H54 (cell line): Measurements from ENCODE around the gene FAM83B.

Source experiments
- DNase-seq: peaks from one replicate; pipeline ENCODE4 v3.0.0; 2011; ENCODE audit warnings: low spot score, mixed read lengths; ENCODE audit not compliant: insufficient read length
- FAIRE-seq: peaks from 3 replicates; lab custom pipeline; 2011; peaks lifted over from hg19 to GRCh38; lab: Jason Lieb, UNC
- POLR2A ChIP-seq: IDR thresholded peaks from 2 replicates; pipeline ENCODE4 v1.6.1; 2011; ENCODE audit warnings: low read depth, mild to moderate bottlenecking, low read length

The FAM83B gene

DNA sequence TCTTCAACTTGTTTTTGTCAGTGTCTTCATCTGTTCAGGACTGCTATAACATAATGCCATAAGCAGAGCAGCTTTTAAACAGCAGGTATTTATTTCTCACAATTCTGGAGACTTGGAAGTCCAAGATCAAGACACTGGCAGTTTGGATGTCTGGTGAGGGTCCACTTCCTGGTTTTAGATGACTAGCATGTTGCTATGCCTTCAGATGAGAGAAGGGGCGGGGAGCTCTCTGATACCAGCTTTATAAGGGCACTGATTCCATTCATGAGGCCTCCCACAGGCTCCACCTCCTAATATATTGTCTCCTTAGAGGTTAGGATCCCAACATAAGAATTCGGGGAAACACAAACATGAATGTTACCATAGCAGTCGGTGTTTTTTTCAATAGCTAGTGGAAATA is 52.9 kb downstream of the FAM83B start:
- no peak for DNase-seq
- no peak for FAIRE-seq
- no peak for TF ChIP-seq POLR2A

- FAIRE-seq, result no peak
- TF ChIP-seq POLR2A, result no peak
- DNase-seq, result no peak
These were observed 53.4 kb downstream of the FAM83B start for GRCh38 chr6:54899986-54900385.

DNA sequence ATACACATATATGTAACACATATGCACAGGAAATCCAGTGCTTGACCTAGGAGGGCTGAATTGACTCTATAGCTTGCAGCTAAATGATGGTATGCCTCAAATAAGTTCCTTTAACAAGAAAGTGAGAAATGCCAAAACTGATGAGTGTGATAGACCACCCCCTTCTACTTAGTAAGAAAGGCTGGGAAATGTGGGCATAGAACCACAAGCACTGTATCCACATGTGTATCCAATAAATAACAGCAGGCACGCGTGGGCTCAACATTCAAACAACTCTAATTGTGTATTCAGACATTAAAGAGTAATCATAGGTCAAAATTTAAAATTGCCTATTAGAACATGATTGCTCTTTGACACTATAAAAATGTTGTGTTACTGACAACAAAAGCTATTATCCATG is 54.1 kb downstream of the FAM83B start:
- DNase-seq (no peak), FAIRE-seq (peak; percentile 20)
- TF ChIP-seq POLR2A, result no peak

- no peak for DNase-seq
- FAIRE-seq, result no peak
- TF ChIP-seq POLR2A, result no peak
These were observed 57.3 kb downstream of the FAM83B start for GRCh38 chr6:54903884-54904283.

GRCh38 chr6:54907355-54907754 is 60.8 kb downstream of the FAM83B start:
- no peak for TF ChIP-seq POLR2A
- FAIRE-seq (no peak), DNase-seq (no peak)

- no peak for FAIRE-seq
These were observed 62.6 kb downstream of the FAM83B start for GRCh38 chr6:54909184-54909583.

GRCh38 chr6:54910431-54910884 is 63.9 kb downstream of the FAM83B start:
- no peak for TF ChIP-seq POLR2A
- DNase-seq (no peak), FAIRE-seq (no peak)

More at GRCh38 chr6:54909184-54909583, 62.6 kb downstream of the FAM83B start:
- DNase-seq, result no peak
- TF ChIP-seq POLR2A, result no peak

- FAIRE-seq (no peak), DNase-seq (no peak)
- no peak for TF ChIP-seq POLR2A
These were observed 64.3 kb downstream of the FAM83B start for GRCh38 chr6:54910921-54911320.

DNA sequence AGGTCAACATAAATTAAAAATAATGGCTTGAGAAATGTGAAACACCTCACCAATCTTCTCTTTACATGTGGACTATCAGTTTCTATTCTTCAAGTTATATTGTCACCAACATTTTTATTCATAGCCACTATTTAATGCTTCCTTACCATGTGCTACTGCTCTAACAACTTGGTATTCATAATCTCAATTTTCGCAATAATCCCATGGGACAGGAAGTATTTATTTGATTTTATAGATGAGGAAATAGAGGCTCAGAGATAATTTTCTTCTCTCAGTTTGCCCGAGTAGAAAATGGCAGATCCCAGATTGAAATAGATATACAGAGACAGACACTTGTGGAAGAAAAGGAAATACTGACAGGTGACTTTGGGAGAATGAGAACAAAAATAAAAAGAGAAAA is 66.6 kb downstream of the FAM83B start:
- TF ChIP-seq POLR2A, result no peak
- no peak for FAIRE-seq
- DNase-seq, result no peak

GRCh38 chr6:54916858-54917257 is 70.3 kb downstream of the FAM83B start:
- peak; percentile 92 for FAIRE-seq
- DNase-seq, result peak; percentile 11
- TF ChIP-seq POLR2A, result no peak

DNA sequence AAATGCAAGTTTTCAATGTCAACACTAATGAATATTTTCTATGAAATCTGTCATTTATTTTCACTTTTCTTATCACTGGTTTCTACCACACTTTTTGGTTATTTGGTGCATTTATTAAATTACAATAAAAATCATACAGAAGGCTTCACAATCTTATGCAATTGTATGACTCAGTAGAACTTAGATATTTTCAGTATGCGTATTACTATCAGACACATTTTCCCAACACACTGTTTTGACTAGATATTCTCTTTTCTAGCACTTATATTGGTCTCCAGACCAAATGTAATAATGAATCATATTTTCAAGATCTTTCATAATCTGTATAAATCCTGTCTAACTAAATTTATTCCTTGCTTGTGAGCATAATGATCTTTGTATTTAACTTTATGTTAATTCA is 74.1 kb downstream of the FAM83B start:
- FAIRE-seq, result no peak
- no peak for TF ChIP-seq POLR2A
- no peak for DNase-seq

DNA sequence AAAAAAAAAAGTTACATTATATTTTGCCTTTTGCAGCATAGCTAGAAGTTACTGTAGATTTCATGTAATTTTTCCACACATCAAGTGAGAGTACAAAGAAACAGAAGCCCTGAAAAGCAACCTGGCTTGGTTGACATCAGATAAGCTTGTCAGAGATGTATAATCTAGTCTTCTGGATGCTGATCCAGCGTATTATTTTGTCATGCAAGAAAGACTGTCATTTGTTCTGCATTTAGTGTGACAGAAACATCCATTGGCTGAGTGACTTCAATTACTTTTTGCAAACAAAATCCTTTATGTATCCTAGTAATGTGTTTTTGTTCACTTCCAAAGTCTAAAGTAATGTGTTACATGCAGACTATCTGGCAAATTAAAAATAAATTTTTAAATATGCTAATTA is 75.3 kb downstream of the FAM83B start:
- no peak for TF ChIP-seq POLR2A
- FAIRE-seq, result no peak
- DNase-seq, result no peak

- FAIRE-seq (peak; percentile 20), DNase-seq (no peak)
- no peak for TF ChIP-seq POLR2A
These were observed 82.8 kb downstream of the FAM83B start for GRCh38 chr6:54929245-54929909.

- FAIRE-seq, result no peak
- no peak for DNase-seq
- TF ChIP-seq POLR2A, result no peak
These were observed 86.1 kb downstream of the FAM83B start for GRCh38 chr6:54932622-54933021.

- DNase-seq (peak; percentile 25), FAIRE-seq (peak; percentile 98)
- TF ChIP-seq POLR2A, result no peak
These were observed 89.2 kb downstream of the FAM83B start for GRCh38 chr6:54935739-54936138.
